SK-N-MC (cell line): ENCODE measurements around the gene ZFYVE28.

Experiments used
- EZH2 ChIP-seq: fragments of 200-600 bp; sonication (generic); IDR thresholded peaks from one replicate; pipeline ENCODE4 v1.6.1; 2017; ENCODE audit warnings: antibody characterized with exemption
- POLR2AphosphoS5 ChIP-seq: IDR thresholded peaks from 2 replicates; pipeline ENCODE4 v1.6.1; 2012; ENCODE audit warnings: mild to moderate bottlenecking, low read depth, low read length, borderline replicate concordance

GRCh38 chr4:2321279-2322196 lies 96.9 kb downstream of the ZFYVE28 start:
- TF ChIP-seq POLR2AphosphoS5 (no peak), EZH2 (no peak)
